Measurements from ENCODE around the gene ZNF346.

- TF ChIP-seq CTCF (IDR thresholded peaks at IDR 0.05) (no peak), POLR2AphosphoS5 (IDR thresholded peaks at IDR 0.05) (no peak), POLR2A (IDR thresholded peaks at IDR 0.05) (no peak)
Measured at GRCh38 chr5:177087398-177088005, 65.0 kb downstream of the ZNF346 start.

Data from upper lobe of left lung (tissue), 4 donors.